ENCODE results near the gene DNAL1.

The DNAL1 gene

DNA sequence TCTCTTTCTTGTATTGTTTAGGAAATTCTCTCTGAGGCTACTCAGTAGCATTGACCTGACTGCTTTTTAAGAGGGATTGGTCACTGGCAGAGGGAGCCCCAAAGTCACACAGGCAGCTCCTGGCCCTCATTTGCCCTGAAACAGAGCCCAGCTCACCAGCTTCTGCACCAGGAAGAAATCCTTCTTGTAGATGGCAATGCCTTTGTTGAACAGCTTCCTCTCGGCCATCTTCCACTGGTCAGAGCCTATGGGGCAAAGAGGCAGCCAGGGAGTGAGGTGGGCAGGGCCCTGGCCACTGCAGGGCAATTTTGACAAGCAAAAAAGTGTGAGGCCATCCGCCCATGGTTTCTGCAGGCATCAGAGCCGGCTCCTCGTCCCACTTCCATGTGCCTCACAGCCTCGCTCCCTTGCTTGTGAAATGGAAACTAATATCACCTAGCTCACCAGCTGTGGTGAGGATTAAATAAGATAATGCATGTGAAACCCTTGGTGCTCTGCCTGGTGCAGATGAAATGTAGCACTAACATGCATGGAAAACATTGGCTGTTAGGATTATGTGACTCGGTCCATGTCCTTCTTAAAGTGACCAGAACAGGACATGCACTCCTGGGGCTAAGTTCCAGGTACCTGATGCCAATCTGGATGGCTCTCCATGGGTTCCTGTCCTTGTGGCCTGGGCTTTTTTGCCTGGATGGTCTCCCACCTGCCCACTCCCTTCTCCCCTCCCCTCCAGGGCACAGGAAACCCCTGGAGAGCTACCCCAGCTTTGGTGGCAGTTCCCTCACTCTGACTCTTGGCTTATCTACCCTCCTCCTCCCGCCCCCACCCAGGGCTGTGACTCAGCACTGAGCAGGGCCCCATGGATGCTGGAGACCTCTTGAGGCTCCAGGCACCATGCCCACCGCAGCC is 80.6 kb downstream of the DNAL1 start:
- no peak for DNase-seq

DNA sequence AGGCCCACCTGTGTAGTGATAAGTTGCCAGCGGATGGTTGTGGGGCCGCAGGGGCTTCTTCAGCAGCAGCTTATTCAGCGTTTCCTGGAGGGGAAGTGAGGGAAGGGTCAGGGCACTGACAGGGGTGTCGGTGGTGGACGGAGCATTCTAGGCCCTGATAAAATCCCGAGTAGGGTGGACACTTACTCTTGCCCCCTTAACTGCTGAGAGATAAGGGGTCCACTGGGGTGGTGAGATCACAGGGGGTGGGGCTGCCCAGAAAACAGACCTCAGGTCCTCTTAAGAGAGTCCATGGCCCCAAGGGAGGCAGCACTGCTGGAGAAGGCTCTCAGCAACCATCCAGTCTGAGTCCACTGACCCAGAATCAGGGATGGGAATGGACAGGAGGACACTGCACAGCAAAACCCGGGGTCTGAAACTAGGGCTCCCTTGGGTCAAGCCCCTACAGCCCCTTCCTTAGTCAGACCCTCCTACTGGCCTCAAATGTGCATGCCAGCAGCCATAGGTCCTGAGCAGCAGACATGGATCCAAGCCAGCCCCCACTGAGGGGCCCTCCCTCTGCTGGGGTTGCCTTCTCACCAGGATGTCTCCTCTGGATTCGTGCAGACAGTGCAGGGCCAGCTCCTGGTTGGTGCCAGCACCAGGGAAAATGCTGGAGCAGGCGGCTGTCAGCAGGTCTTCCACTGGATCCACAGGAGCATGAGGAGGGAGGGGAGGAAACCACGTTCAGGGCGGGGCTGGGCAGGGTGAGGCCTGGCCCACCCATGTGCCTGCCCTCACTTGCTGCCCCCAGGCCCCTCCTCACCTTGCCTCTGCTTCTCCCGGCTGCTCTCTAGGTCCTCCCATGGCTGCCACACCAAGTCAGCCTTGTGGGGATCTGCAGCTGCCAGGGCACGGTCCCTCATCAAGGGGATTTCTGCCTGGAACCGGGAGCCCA is 81.5 kb downstream of the DNAL1 start:
- no peak for DNase-seq

DNA sequence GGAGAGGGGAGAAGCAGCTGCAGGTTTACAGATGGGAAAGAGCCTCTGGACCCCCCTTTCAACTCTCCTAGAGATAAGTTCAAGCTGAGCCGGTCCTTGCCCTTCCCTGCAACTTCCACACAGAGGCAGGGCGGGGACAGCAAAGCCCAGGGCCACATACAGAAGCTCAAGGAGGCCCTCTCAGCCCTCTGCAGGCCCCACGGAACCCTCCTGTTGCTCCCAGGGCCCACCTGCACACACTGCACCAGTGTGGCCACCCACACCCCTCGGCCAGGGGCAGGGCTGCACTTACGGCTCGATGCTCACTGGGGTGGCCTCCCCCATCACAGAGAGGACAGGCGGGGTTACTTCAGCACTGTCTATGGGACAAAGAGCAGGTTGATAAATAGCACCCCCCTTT is 82.4 kb downstream of the DNAL1 start:
- DNase-seq = no peak

DNA sequence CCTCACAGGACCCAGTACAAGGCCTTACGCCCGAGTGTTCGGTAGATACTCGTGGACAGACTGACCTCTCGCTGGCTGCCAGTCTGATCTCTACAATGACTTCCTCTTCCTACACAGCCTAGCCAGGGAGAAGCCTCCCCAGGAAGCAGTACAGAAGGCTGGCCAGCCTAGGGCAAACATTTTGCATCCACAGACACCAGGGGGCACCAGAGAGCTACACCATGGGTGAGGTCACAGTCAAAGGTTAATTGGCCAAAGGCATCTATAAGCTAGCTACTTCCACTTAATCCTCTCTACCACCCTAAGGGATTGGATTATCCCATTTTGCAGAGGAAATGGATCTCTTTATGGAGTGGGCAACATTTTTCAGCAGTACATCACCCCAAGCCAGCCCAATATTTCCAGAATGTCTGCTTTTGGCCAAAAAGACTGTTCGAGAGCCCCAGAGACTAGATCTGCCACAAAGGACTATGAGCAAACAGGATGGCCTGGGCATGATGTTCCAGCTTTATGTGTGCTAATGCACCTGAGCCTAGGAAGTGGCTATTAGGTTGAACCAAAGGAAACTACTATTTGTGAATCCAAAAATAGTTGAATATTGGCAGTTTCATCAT is 84.0 kb downstream of the DNAL1 start:
- peak; percentile 93 to 95 for DNase-seq

DNA sequence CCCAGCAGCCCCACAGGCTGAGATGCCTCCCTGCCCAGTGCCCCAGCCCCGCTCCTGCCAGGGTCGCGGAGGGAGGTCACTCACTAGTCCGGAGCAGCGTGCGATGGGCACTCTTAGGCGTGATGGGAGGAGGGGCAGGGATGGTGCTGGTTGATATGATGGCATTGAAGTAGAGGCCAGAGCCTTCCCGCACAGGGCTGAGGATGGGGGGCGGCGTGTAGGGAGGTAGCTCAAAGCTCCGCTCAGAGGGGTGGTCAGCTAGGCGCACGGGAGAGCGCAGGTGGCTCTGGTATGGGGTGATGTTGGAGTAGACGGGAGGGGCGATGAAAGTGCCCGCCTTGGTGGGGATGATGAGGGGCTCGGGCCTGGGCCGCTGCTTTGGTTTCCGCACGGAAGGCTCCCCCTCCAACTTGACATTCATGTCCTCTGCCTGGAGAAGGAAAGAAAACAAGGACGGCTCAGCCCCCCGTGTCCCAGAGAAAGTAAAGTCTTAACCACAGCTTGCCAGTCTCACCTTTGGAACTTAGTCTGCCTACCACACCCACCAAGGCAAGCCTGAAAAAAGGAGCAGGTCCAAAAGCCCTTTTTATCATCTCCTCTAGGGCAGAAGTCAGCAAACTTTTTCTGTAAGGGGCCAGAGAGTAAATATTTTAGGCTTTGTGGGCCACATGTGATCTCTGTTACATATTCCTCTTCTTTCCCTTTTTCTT is 84.9 kb downstream of the DNAL1 start:
- no peak for DNase-seq

DNA sequence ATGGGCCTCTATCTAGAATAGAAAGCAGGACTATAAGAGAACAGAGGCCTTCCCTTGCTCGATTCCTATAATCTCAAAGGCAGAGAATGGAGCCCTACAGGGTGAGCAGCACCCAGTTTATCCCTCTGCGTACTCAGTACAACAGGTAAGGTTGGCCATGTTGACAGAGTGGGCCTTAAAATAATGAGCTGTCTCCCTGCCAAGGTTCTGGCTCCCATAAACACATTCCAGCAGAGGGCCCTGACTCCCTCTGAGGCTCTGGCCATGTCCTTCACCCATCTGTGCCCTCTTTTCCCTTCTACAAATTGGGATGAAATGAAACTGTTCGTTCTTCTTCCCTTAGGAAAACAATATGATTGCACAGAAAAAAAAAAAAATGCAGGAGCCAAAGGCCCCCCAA is 86.3 kb downstream of the DNAL1 start:
- no peak for DNase-seq

DNA sequence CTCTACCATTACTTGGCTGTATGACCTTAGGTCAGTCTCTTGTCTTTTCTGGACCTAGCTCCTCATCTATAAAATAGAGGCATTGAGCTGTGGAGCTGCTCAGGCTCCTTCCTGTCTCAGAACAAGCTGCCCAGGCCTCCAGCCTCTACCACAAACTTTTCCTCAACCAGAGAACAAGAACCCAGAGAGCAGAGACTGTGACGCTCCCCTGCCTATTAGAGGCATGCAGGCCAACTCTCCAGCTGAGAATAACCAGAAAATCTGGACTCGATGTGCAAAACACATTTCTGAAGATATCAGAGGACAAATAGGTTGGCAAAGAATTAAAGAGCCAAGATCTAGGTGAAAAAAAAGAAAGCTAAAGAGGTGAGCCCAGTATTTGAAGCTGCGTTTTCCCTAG is 87.2 kb downstream of the DNAL1 start:
- no peak for DNase-seq

DNA sequence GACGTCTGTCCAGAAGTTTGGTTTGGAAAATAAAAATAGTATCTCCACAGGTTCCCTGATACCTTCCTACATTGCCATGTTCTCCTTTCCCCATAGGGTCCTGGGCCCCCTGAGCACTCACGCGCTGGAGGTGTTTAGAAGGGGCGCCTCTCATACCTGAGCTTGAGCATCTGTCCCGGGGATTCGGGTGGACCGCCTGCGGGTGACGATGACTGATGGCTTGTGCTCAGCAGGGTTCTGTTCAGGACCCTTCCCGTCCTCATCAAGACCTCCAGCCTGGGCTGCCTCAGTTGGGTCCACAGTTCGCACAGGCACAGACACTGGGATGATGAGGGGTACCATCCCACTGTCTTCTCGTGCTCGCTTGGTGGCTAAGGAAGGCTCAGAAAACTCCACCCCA is 92.1 kb downstream of the DNAL1 start:
- no peak for DNase-seq

DNA sequence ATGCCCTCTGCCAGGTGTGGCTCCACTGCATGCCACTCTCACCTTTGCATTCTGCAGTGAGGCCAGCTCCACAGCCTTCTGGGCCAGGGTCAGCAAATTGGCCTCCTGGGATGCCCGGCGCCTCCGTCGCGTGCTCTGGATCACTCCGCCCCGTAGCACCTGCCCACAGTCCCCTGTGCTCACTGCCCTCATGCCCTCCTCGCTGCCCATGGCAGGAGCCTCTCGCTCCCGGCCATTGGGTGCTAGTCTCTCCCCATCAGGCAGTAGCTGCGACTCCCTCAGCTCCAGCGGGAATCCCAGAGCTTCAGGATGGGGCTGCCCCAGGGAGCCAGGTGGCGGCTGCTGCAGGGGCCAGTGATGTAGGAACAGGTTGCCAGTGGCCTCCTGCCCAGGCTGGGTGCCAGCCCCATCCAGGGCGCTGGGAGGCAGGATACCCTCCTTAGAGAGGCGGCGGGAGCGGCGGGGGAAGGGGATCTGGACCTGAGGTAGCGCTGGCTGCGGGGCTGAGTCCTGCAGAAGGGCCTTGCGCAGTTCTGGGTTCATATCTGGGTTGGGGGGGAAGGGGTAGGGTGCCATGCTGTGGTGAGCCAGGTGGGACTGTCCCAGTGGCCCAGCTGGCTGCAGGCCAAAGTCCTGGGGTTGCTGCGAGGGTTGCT is 93.9 kb downstream of the DNAL1 start:
- DNase-seq = no peak

DNA sequence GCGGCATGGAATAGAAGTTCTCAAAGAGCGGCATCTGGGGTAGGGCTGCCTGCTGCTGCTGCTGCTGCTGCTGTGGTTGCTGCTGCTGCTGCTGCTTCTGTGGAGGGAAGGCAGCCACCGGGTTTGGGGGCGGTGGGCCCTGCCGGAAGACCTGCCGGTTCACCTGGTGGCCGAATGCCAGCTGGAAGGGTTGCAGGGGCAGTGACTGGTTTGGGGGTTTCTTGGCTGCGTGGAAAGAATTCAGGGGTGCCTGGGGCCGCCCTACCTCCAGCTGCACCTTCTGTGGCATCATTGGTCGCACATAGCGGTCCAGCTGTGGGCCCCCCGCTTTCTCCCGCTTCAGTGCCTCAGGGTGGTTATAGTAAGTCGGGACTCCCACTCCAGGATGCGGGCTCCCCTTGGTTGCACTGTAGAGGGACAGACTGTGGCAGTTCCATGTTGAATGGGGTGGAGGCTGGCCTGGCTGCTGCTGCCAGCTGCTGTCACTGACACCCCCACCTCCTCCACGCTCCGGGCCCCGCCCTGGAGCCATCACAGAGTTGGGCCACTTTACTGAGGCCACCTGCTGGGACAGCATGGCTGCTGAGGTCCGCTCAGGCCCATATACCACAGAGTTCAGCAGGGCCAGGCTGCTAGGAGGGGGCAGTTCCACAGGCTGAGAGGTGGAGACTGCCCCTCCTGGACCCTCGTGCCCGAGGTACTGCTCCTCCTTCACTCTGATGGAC is 94.5 kb downstream of the DNAL1 start:
- DNase-seq = no peak

DNA sequence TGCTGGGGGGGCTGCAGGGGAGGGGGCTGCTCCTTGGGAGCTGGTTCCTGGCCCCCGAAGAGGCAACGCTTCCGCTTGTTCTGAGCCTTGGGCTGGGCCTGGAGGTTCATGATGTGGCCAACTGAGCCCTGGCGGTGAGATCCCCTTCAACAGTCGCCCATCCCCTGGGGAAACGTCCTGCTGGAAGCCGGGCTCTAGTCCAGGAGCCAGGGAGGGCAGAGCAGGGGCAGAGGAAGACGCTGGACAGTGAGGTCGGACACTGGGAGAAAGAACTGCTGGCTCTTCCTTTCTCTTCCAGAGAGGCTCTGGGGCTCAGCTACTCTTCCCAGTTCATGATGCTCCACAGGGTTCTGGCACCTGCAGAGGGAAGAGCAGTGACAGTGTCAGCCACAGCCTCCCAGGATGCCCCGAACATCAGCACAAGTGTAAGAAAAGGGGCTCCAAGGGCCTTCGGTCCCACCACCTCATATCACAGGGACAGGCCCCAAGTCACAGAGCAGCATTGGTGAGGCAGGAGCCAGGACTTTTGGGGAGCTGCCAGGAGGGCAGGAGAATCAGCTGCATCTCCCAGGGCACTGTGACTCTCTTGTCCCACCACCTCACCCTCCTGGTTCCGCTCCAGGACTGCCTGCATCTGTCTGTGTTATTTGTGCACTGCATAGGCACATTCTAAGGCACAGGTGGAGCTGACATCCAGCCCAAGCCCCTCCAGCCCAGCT is 95.3 kb downstream of the DNAL1 start:
- DNase-seq = no peak

DNA sequence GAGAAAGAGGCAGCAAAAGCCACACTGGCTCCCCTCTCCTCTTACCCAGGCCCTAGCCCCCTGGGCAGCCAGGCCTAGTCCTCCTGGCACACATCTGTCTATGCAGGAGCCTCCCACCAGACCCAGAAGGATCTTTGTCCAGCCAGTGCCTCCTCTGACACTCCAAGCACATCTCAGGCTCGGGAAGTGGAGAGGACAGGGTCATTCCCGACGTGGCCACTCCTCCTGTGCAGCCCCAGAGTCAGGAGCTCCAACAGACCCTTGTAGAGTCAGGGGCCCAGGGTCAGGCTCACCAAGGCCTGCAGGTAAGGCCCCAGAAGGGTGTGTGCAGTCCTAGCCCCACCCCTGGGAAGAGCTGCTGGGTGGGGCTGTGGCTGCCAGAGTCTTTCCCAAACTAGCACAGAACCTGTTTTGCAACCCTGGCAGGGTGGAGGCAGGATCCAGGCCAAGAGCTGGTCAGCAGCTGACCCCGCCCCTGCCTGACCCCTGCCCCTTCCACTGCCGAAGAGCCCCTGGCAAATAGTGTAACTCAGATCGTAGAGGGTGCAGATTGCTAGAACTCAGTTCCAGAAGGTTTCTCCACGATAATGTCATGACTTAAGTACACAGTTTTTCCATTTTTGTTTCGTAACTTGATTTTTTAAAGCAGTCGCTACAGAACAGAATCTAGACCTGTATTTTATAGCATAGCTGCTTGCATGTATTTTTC is 96.0 kb downstream of the DNAL1 start:
- DNase-seq = peak in 1 of 2 experiments; percentile 29

DNA sequence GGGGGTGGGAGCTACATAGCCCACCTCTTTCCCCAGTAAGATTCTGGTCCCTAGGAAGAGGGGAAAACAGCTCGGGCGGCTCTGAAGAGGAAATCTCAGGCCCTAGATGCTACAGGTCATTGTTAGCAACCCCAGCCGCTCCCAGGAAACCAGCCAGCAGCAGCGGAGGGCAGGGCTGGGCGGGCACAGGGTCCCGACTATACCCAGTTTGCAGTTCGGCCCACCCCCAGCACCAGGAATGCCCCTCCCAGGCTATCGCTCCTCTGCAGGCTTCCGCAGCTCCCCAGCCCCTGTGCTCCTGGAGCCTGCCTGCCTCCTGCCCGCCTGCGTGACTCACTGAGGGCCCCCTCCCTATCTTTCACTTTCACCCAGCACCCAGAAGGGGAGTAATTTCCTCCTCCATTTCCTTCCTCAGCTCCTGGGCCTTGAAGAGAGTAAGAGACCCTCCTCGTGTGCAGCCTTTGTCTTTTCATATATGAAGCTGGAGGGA is 96.6 kb downstream of the DNAL1 start:
- peak; percentile 54 to 65 for DNase-seq

DNA sequence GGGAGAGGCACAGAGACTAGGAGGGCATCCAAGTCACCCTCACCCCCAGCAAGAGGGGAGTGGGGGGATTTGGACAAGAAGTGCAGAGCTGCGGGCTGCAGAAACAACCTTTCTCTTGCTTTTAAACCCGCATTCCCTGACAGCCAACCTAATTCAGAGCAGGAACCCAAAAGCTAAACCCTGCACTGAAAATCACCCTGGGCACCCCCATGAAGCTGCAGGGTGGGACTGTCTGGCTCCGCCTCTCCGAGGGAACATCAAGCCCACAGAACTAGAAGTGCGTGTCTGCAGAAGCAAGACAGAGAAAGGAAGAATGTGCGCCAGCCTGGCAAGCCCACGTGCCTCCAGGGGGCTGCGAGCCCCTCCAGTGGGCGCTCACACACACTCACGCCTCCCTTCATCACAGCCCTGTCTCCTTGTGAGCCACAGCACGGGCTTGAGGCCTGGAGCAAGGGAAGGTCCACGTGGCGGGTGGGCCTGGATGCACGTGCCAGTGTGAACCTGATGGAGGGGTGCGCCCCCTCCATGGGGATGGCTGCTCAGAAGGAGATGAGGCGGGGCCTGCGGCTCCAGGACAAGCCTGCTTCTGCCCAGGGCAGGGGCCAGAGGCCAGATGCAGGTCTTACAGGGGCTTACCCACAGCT is 97.2 kb downstream of the DNAL1 start:
- no peak for DNase-seq

DNA sequence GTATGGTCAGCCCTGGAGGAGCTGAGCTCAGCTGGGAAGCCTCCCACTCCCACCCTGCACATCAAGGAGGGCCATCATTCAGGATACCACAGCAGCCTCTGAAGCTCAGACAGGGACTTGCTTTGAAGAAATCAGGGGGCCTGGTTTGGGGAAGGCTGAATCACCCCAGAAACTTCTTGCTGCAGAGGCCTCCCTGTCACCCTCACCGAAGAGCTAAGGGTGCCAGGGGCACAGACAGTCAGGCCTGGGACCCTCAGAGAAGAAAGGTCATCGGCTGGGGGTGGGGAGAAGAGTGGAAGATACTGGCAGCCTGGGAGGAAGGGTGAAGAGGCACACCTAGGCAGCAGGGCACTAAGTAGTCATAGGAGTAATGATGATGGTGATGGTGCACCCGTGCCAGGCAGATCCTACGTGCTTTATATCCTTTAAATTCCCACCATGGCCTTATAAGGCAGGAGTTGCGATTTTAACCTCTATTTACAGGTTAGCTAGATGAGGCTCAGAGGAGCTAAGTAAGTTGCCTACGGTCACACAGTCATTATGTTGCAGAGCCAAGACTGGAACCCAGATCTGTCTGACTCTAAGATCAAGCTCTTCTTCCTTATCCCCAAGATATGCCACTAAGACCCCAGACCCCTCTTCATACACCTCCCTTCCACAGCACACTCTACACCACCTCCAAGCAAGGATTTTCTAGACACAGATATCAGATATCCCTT is 97.9 kb downstream of the DNAL1 start:
- no peak for DNase-seq

DNA sequence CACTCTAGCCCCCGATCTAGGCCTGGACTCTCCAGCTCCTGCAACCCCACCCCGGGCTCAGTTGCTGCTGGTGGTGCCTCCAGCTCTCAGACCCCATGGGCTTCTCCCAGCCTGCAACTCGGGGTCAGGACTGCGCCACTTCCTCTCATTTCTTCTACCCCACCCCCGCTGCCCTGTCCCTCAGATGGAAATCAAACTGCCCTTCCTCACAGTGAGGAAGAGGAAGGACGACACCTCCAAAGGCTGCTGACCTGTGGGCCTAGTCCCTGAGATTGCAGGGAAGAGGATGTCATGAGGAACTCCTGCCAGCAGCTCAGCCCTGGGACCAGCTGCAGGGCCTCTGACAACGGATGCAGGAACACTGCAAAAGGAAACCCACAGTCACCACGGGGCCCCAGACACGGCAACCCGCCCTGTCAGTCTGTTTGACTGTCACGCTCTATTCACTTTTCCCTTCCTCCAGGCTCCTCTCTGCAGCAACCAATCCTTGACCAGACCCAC is 98.7 kb downstream of the DNAL1 start:
- peak; percentile 92 to 93 for DNase-seq

DNA sequence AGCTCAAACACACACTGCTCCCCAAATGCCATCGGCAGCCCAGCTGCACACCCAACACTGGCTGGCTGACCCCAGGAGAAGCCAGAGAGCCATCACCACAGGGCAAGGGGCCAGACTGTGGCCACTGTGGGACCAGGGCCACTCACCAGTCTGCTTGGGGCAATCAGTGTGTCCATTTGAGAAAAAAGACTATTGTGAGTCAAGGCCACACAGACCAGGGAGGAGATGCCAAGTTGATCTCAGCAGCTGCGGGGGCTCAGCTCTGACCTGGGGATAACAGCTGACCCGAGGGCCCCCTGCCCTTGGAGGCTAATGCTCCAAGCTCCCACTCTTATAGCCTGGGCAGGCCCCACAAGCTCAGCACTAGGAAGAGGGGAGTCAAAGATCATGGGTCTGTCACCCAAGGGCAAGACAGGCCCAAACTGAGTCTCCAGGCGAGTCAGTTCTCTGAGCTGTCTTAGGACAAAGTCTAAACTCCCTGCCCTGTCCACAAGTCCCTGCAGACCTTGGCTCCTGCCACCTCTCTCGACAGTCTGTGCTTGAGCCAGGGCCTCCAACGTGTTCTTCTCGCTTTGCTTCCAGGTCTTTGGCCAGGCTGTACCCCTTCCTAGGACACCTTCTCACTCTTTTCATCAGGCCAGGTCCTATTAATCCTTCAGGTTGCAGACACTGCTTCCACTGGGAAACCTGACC is 99.5 kb downstream of the DNAL1 start:
- DNase-seq = no peak
